Nephron progenitor cell (in vitro differentiated cells): ENCODE results near the gene GK2.

Experiments used
- DNase-seq: peaks from one replicate; pipeline ENCODE4 v3.0.0; 2021
- H3K27ac Mint-ChIP-seq: 2 replicates; pipeline ENCODE4 v1.8.0; 2021; ENCODE audit warnings: mild to moderate bottlenecking, moderate library complexity, mixed read lengths
- H3K27me3 Mint-ChIP-seq: 2 replicates; pipeline ENCODE4 v1.8.0; 2021; ENCODE audit warnings: mild to moderate bottlenecking, low read depth, mixed read lengths; ENCODE audit not compliant: poor library complexity
- H3K36me3 Mint-ChIP-seq: 2 replicates; pipeline ENCODE4 v1.8.0; 2021; ENCODE audit warnings: low read depth, mixed read lengths
- H3K4me1 Mint-ChIP-seq: 2 replicates; pipeline ENCODE4 v1.8.0; 2021; ENCODE audit warnings: mixed read lengths
- H3K4me3 Mint-ChIP-seq: 2 replicates; pipeline ENCODE4 v1.8.0; 2021; ENCODE audit warnings: mild to moderate bottlenecking, moderate library complexity, mixed read lengths
- H3K9me3 Mint-ChIP-seq: 2 replicates; pipeline ENCODE4 v1.8.0; 2021; ENCODE audit warnings: mild to moderate bottlenecking, moderate library complexity, mixed read lengths
- CTCF ChIP-seq: fragments of 200-600 bp; sonication (generic); IDR thresholded peaks from 2 replicates; pipeline ENCODE4 v1.5.0; 2021; ENCODE audit warnings: antibody characterized with exemption

The GK2 gene

GRCh38 chr4:79360006-79360405 is 48.0 kb downstream of the GK2 start:
- no peaks in the 10 kb centered on the region for H3K27me3 Mint-ChIP-seq
- peaks cover 6% of the 10 kb centered on the region for H3K4me1 Mint-ChIP-seq
- H3K36me3 Mint-ChIP-seq = no peaks in the 10 kb centered on the region
- no peak for DNase-seq
- TF ChIP-seq CTCF = no peak
- H3K27ac Mint-ChIP-seq = no peak overlapping the region
- H3K9me3 Mint-ChIP-seq = no peaks in the 10 kb centered on the region
- H3K4me3 Mint-ChIP-seq = no peak overlapping the region

- Mint-ChIP-seq H3K27me3 (no peaks in the 10 kb centered on the region), H3K9me3 (no peaks in the 10 kb centered on the region), H3K4me1 (peaks cover 6% of the 10 kb centered on the region), H3K4me3 (no peak overlapping the region), H3K36me3 (no peaks in the 10 kb centered on the region), H3K27ac (no peak overlapping the region)
- DNase-seq = no peak
- TF ChIP-seq CTCF = no peak
Measured at GRCh38 chr4:79358438-79358837, 49.6 kb downstream of the GK2 start.

DNA sequence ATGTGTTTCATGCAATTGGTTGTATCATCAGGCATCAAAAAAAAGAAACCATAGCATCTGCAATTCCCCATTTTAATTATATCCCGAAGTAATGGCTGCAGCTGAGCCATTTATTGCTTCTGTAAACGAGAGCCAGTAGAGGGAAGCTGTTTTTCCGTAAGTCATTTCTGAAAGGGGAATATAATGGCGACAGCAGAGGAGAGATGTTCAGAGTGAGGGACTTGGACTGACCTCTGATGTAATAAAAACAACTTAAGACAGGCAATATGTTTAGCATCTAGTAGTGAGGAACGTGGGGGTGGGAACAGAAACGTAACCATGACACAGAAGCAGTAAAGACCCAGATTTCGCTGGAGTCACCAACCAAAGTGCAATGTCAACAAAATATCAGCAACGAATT is 50.7 kb downstream of the GK2 start:
- Mint-ChIP-seq H3K9me3 (no peaks in the 10 kb centered on the region), H3K4me3 (no peak overlapping the region), H3K4me1 (peaks cover 6% of the 10 kb centered on the region), H3K27ac (no peak overlapping the region), H3K27me3 (no peaks in the 10 kb centered on the region), H3K36me3 (no peaks in the 10 kb centered on the region)
- no peak for TF ChIP-seq CTCF
- no peak for DNase-seq
